ENCODE measurements around the gene BRK1.

DNA sequence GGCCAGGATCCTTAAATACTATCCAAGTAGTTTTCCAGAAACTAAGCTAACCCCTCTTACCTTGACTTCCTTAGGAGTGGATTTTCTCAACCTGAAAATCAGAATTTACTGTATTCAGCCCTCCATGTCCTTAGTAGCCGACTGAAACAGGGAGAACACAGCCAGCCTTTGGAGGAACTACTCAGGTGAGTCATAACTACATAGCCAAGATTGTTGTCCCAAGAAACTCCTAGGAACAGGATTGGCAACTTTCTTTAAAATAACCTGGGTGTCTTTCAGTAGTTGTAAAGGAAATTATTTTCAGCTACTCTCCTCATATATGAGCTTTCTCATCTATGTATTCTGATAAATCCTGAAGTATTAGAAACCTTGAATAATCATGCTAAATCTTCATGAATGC, 29.7 kb upstream of the BRK1 start:
- TF ChIP-seq EZH2 (IDR thresholded peaks at IDR 0.05; ENCODE audit: low read length, missing control alignments) = no peak
- TF ChIP-seq, protein P1, sequence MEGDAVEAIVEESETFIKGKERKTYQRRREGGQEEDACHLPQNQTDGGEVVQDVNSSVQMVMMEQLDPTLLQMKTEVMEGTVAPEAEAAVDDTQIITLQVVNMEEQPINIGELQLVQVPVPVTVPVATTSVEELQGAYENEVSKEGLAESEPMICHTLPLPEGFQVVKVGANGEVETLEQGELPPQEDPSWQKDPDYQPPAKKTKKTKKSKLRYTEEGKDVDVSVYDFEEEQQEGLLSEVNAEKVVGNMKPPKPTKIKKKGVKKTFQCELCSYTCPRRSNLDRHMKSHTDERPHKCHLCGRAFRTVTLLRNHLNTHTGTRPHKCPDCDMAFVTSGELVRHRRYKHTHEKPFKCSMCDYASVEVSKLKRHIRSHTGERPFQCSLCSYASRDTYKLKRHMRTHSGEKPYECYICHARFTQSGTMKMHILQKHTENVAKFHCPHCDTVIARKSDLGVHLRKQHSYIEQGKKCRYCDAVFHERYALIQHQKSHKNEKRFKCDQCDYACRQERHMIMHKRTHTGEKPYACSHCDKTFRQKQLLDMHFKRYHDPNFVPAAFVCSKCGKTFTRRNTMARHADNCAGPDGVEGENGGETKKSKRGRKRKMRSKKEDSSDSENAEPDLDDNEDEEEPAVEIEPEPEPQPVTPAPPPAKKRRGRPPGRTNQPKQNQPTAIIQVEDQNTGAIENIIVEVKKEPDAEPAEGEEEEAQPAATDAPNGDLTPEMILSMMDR (conservative IDR thresholded peaks at IDR 0.05 in 1 of 2, IDR thresholded peaks at IDR 0.05 in 1 of 2; ENCODE audit: low read depth in 1 of 2, low read length in 2 of 2) = no peak
